Activated CD8-positive, alpha-beta T cell treated with anti-CD3 and anti-CD28 coated beads, Interleukin-2, amount 10 ng/mL, durations not matched to agents 7 days and 5 days (primary cell): ENCODE data around the gene CX3CR1. TPM values are rescaled to one million over a fixed set of nuclear protein-coding genes. Genes with fewer than 3 reads are reported as not detected.

Experiments used
- ATAC-seq: fragments of 150-1000 bp; cut with Tn5 transposase; one replicate; pipeline ENCODE4 v1.10.0; 2021; ENCODE audit warnings: moderate library complexity
- CTCF ChIA-PET: fragments of 350-600 bp; sonication (Branson Sonifier 250); formaldehyde crosslinking; loops from one replicate; lab custom pipeline; 2021; ENCODE audit warnings: antibody characterized with exemption; lab: Charles Lee
- POLR2A ChIA-PET: fragments of 350-600 bp; sonication (Branson Sonifier 250); formaldehyde crosslinking; loops from one replicate; lab custom pipeline; 2021; ENCODE audit warnings: antibody characterized with exemption; lab: Charles Lee
- DNase-seq: peaks from one replicate; pipeline ENCODE4 v3.0.0-alpha.2; 2020
- H3K27ac Mint-ChIP-seq: one replicate; pipeline ENCODE4 v1.8.0; 2021; ENCODE audit warnings: mild to moderate bottlenecking, mixed read lengths
- H3K27me3 Mint-ChIP-seq: one replicate; pipeline ENCODE4 v1.8.0; 2021; ENCODE audit warnings: low read depth, mixed read lengths
- H3K36me3 Mint-ChIP-seq: one replicate; pipeline ENCODE4 v1.8.0; 2021; ENCODE audit warnings: low read depth, mixed read lengths
- H3K4me1 Mint-ChIP-seq: one replicate; pipeline ENCODE4 v1.8.0; 2021; ENCODE audit warnings: low read depth, mixed read lengths
- H3K4me3 Mint-ChIP-seq: one replicate; pipeline ENCODE4 v1.8.0; 2021; ENCODE audit warnings: mild to moderate bottlenecking, mixed read lengths
- H3K9me3 Mint-ChIP-seq: one replicate; pipeline ENCODE4 v1.8.0; 2022; ENCODE audit warnings: mixed read lengths; ENCODE audit not compliant: insufficient read depth
- total RNA-seq, 2 experiments: library from RNA; stranded (reverse); gene quantifications; one replicate each; pipeline ENCODE4 v1.2.3, GENCODE V29; 2021

The CX3CR1 gene
- total RNA-seq, 2 experiments from 2014 or later: 0.42 to 0.95 TPM

- CTCF ChIA-PET: interaction anchor here (1.2 to 15.4 kb wide), 8 partner anchors 9 to 280 kb away, joined by 3 to 242 read pairs (median 5); partner anchors contain the start of gene XIRP1
- H3K4me1 Mint-ChIP-seq: peaks cover 51% of the 10 kb centered on the region
- peak; percentile 17 for DNase-seq
- H3K36me3 Mint-ChIP-seq: no peaks in the 10 kb centered on the region
- ATAC-seq: no peak
- POLR2A ChIA-PET: interaction anchor here (0.8 to 1.0 kb wide), 2 partner anchors 10 to 126 kb away, joined by 3 read pairs; no protein-coding TSS in a partner anchor
- peaks cover 12% of the 10 kb centered on the region for H3K27me3 Mint-ChIP-seq
- H3K27ac Mint-ChIP-seq: no peak overlapping the region
- no peak overlapping the region for H3K4me3 Mint-ChIP-seq
- no peaks in the 10 kb centered on the region for H3K9me3 Mint-ChIP-seq
Observed at GRCh38 chr3:39280571-39280970, 735 bp upstream of the CX3CR1 start.

- ChIA-PET CTCF (interaction anchor here (1.8 to 15.4 kb wide), 4 partner anchors 10 to 279 kb away, joined by 6 to 242 read pairs (median 8); no protein-coding TSS in a partner anchor), POLR2A (no interaction called here)
- H3K27me3 Mint-ChIP-seq: peaks cover 13% of the 10 kb centered on the region
- H3K27ac Mint-ChIP-seq: no peak overlapping the region
- H3K36me3 Mint-ChIP-seq: no peaks in the 10 kb centered on the region
- peaks cover 44% of the 10 kb centered on the region for H3K4me1 Mint-ChIP-seq
- no peaks in the 10 kb centered on the region for H3K9me3 Mint-ChIP-seq
- H3K4me3 Mint-ChIP-seq: no peak overlapping the region
- ATAC-seq: no peak
- peak; percentile 10 for DNase-seq
Observed at GRCh38 chr3:39278616-39278935, 1.3 kb downstream of the CX3CR1 start.

- peaks cover 13% of the 10 kb centered on the region for H3K27me3 Mint-ChIP-seq
- H3K27ac Mint-ChIP-seq: no peak overlapping the region
- H3K4me3 Mint-ChIP-seq: no peak overlapping the region
- no peaks in the 10 kb centered on the region for H3K36me3 Mint-ChIP-seq
- ATAC-seq (no peak), DNase-seq (no peak)
- no peaks in the 10 kb centered on the region for H3K9me3 Mint-ChIP-seq
- H3K4me1 Mint-ChIP-seq: peaks cover 44% of the 10 kb centered on the region
- ChIA-PET CTCF (interaction anchor here (1.8 to 15.4 kb wide), 3 partner anchors 11 to 278 kb away, joined by 6 to 242 read pairs (median 7); no protein-coding TSS in a partner anchor), POLR2A (no interaction called here)
Observed at GRCh38 chr3:39277893-39278615, 1.8 kb downstream of the CX3CR1 start.

DNA sequence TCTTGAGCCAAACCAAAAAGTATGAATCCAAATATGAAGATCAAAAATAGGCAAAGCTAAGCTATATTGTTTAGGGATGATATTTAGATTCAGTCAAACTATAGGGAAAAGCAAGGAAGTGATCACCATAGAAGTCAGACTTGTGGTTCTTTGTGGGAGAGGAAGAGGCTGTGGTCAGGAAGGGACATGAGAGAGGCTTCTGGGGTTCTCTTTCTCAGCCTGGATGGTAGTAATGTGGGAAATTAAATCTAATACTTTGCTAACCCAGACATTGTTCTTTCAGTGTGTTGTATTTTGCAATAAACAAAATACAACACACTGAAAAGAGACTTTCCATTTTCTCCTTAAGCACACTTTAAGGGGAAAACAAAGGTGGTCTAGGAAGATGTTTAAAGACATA is 3.1 kb downstream of the CX3CR1 start:
- ATAC-seq (no peak), DNase-seq (no peak)
- ChIA-PET CTCF (interaction anchor here (1.4 to 15.4 kb wide), 2 partner anchors 13 to 43 kb away, joined by 3 to 242 read pairs; no protein-coding TSS in a partner anchor), POLR2A (no interaction called here)
- Mint-ChIP-seq H3K4me1 (peaks cover 42% of the 10 kb centered on the region), H3K27ac (no peak overlapping the region), H3K27me3 (peaks cover 13% of the 10 kb centered on the region), H3K36me3 (no peaks in the 10 kb centered on the region), H3K9me3 (no peaks in the 10 kb centered on the region), H3K4me3 (no peak overlapping the region)

- Mint-ChIP-seq H3K4me3 (no peak overlapping the region), H3K36me3 (no peaks in the 10 kb centered on the region), H3K4me1 (peaks cover 40% of the 10 kb centered on the region), H3K9me3 (no peaks in the 10 kb centered on the region), H3K27me3 (peaks cover 13% of the 10 kb centered on the region), H3K27ac (peak overlapping the region; percentile 35)
- DNase-seq (no peak), ATAC-seq (no peak)
- POLR2A ChIA-PET: no interaction called here
- CTCF ChIA-PET: interaction anchor here (1.4 to 15.4 kb wide), 2 partner anchors 13 to 43 kb away, joined by 3 to 242 read pairs; no protein-coding TSS in a partner anchor
Observed at GRCh38 chr3:39275963-39276593, 3.8 kb downstream of the CX3CR1 start.

GRCh38 chr3:39275052-39275451 is 4.8 kb downstream of the CX3CR1 start:
- Mint-ChIP-seq H3K4me3 (no peak overlapping the region), H3K9me3 (no peaks in the 10 kb centered on the region), H3K4me1 (peaks cover 39% of the 10 kb centered on the region), H3K36me3 (no peaks in the 10 kb centered on the region), H3K27ac (no peak overlapping the region), H3K27me3 (peaks cover 13% of the 10 kb centered on the region)
- CTCF ChIA-PET: interaction anchor here (15.4 kb wide), 1 partner anchor 14 kb away, joined by 242 read pairs; no protein-coding TSS in a partner anchor
- no peak for ATAC-seq
- DNase-seq: no peak
- POLR2A ChIA-PET: no interaction called here

DNA sequence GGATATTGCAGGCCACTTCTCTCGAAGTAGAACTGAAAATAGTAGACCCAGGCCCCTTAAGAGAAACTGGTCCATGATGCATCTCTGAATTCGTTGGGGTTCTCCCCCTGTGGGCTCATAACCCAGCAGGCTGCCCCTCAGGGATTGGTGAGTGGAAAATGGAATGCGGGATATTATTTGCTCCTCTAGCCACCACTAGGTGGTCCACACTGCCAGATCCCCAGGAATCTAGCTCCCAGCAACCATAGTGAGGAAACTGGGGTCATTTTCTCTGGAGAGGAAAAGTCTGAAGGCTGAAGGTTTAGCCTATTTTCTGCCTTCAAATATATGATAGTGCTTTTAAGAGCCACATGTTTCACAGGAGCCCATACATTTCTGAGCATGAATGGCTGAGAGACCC is 6.7 kb downstream of the CX3CR1 start:
- ChIA-PET POLR2A (no interaction called here), CTCF (interaction anchor here (15.4 kb wide), 1 partner anchor 16 kb away, joined by 242 read pairs; no protein-coding TSS in a partner anchor)
- Mint-ChIP-seq H3K27me3 (peaks cover 13% of the 10 kb centered on the region), H3K27ac (no peak overlapping the region), H3K9me3 (no peaks in the 10 kb centered on the region), H3K36me3 (no peaks in the 10 kb centered on the region), H3K4me1 (peaks cover 41% of the 10 kb centered on the region), H3K4me3 (no peak overlapping the region)
- ATAC-seq (no peak), DNase-seq (no peak)

GRCh38 chr3:39272191-39272590 is 7.6 kb downstream of the CX3CR1 start:
- Mint-ChIP-seq H3K4me1 (peaks cover 41% of the 10 kb centered on the region), H3K4me3 (no peak overlapping the region), H3K36me3 (no peaks in the 10 kb centered on the region), H3K27ac (no peak overlapping the region), H3K9me3 (no peaks in the 10 kb centered on the region), H3K27me3 (peaks cover 13% of the 10 kb centered on the region)
- DNase-seq (no peak), ATAC-seq (no peak)
- POLR2A ChIA-PET: no interaction called here
- CTCF ChIA-PET: interaction anchor here (0.8 to 15.4 kb wide), 3 partner anchors 17 to 82 kb away, joined by 3 to 242 read pairs (median 4); no protein-coding TSS in a partner anchor

DNA sequence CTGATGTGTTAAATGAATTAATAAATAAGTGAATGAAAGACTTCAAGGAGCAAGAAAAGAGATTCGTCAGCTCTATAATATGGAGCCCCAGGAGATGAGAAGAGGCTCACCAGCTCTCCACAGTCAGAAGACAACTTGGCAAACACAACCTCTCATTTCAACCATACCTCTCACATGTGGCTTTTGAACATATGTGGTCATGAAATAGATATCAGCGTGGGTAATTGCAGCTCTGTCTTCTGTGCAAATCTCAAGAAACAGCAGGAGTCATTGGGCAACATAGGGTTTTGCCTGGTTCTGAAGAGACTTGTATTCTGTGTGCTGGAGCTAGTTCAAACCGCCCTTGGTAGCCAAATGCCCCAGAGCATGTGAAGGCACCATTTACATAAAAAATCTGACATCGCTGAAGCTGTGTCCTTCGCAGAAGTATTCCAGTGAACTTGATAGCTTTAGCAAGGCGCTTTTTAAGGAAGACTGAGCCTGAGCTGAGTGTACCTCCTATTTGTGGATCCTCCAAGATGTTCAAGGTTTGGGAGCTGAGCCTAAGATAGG is 8.4 kb downstream of the CX3CR1 start:
- no peak for ATAC-seq
- no peak overlapping the region for H3K4me3 Mint-ChIP-seq
- CTCF ChIA-PET: interaction anchor here (0.9 to 15.4 kb wide), 2 partner anchors 18 to 81 kb away, joined by 4 to 242 read pairs; no protein-coding TSS in a partner anchor
- H3K27me3 Mint-ChIP-seq: peaks cover 13% of the 10 kb centered on the region
- POLR2A ChIA-PET: interaction anchor here (1.6 kb wide), 1 partner anchor 9 kb away, joined by 3 read pairs; the partner anchor contains the start of gene CX3CR1
- no peaks in the 10 kb centered on the region for H3K9me3 Mint-ChIP-seq
- no peak for DNase-seq
- peaks cover 38% of the 10 kb centered on the region for H3K4me1 Mint-ChIP-seq
- no peak overlapping the region for H3K27ac Mint-ChIP-seq
- no peaks in the 10 kb centered on the region for H3K36me3 Mint-ChIP-seq

DNA sequence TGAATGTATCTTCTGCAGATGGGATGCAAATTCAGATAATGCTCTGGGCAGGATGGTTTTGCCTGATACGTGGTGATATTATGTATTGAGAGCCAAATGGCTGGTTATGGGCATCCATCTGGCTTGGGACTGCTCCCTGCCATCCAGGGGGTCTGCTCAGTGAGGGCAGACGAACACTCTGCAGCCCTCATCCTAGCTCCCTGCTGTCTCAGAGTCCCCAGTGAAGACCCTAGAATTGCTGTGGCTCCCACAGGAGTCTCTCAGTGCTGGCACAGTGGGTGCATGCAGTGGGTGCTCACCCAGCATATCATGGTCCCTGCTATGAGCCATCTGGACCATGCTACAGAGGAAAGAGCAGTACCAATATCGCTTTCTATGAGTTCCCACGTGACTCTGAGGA is 10.3 kb downstream of the CX3CR1 start:
- no peak overlapping the region for H3K27ac Mint-ChIP-seq
- POLR2A ChIA-PET: interaction anchor here (0.5 kb wide), 1 partner anchor 78 kb away, joined by 3 read pairs; no protein-coding TSS in a partner anchor
- H3K36me3 Mint-ChIP-seq: no peaks in the 10 kb centered on the region
- peaks cover 9% of the 10 kb centered on the region for H3K27me3 Mint-ChIP-seq
- CTCF ChIA-PET: interaction anchor here (1.2 to 15.4 kb wide), 4 partner anchors 10 to 109 kb away, joined by 3 to 242 read pairs (median 6); partner anchors contain the start of gene CX3CR1
- no peak for ATAC-seq
- H3K9me3 Mint-ChIP-seq: no peaks in the 10 kb centered on the region
- peaks cover 29% of the 10 kb centered on the region for H3K4me1 Mint-ChIP-seq
- no peak for DNase-seq
- H3K4me3 Mint-ChIP-seq: no peak overlapping the region

DNA sequence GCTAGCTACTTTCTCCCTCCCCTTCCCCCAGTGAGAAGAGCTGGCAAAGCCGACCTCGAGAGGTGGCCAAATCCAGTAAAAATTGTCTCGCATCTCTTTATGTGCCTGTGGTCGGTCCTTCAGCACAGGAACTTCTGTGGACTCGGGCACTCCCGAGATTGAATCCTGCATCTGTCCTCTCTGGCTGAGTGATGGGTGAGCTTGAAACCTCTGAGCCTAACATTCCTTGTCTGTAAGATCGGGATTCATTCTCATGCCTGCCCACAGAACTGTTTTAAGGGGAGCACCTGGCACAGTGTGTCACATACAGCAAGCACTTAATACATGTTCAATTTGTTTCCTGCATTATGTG is 11.3 kb downstream of the CX3CR1 start:
- ATAC-seq (no peak), DNase-seq (no peak)
- H3K4me3 Mint-ChIP-seq: no peak overlapping the region
- peaks cover 31% of the 10 kb centered on the region for H3K4me1 Mint-ChIP-seq
- peak overlapping the region; percentile 17 for H3K27ac Mint-ChIP-seq
- ChIA-PET CTCF (interaction anchor here (0.9 to 15.4 kb wide), 6 partner anchors 11 to 109 kb away, joined by 3 to 242 read pairs (median 10); partner anchors contain the start of gene CX3CR1), POLR2A (no interaction called here)
- no peaks in the 10 kb centered on the region for H3K9me3 Mint-ChIP-seq
- H3K27me3 Mint-ChIP-seq: peaks cover 14% of the 10 kb centered on the region
- no peaks in the 10 kb centered on the region for H3K36me3 Mint-ChIP-seq
